ENCODE data around the gene FAM24B.

- TF ChIP-seq CTCF (IDR thresholded peaks at IDR 0.05; ENCODE audit: low read depth, low read length) (no peak), EZH2phosphoT487 (IDR thresholded peaks at IDR 0.05; ENCODE audit: low read depth) (no peak)
Measured at GRCh38 chr10:122829454-122829853, 49.9 kb downstream of the FAM24B start.
